T-helper 9 cell (primary cell): ENCODE measurements around the gene PTPRM.

ENCODE experiments used
- DNase-seq: peaks from one replicate; pipeline ENCODE4 v3.0.0-alpha.2; 2020

Gene PTPRM

DNA sequence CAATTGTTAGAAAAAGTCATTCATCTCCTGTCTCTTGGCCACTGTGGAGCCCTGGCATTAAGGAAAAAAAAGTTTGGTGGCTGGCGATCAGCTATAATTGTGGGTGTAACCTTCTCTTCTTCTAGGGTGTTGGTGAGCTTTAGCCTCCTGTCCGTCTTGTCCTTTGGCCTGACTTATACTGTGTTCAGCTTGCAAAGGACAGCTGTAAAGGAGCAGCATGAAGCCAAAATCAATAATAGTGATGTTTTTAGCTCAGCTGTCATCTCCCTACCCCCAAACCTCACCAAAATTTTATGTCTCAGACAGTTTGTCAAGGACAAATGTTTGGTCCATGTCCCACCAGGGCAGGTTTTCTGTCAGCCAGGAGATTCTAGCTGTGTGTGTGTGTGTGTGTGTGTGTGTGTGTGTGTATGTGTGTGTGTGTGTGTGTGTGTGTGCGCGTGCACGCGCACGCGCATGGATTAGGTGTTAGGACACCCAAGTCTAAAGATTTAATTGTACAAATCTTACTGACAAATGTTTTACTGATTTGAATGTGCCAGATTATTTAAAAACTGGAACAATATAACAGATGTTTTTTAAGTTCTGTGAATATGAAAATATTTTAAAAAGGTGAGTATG is 109.2 kb downstream of the PTPRM start:
- no peak for DNase-seq

DNA sequence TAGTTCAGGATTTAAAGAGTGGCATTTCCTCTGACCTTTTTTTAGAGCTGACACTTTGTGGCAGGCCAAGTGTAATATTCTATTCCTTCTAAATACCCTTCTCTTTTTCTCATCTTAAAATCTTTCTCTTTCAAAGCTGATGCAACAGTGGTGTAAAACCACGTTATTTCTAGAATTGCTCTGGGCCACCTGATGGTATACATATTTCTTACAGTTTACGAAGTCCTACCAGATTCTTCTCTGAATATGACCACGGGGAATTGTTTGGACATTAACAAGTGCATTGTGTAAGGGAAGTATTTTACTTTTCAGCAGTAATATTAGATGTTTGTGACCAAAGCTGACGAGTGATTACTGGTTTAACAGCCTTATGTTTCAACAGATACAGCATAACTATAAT is 109.9 kb downstream of the PTPRM start:
- no peak for DNase-seq

DNA sequence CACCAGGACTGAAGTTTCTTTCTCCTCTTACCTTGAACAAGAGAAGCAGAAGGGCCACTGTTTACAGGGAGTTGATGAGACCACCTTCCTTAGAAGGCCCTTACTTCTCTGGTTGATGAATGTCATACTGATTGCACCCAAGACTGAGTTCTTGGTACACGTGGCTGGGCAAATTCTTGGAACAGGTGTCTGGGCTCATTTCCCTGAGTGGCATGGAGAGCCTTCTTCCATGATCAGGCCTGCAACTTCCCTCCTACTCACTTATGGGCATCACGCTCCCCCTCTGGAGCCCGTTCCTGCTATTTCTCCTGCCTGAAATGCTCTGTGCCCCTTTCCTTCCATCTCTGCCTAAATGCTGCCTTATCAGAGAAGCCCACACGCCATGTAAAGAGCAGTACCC is 110.3 kb downstream of the PTPRM start:
- DNase-seq = no peak

DNA sequence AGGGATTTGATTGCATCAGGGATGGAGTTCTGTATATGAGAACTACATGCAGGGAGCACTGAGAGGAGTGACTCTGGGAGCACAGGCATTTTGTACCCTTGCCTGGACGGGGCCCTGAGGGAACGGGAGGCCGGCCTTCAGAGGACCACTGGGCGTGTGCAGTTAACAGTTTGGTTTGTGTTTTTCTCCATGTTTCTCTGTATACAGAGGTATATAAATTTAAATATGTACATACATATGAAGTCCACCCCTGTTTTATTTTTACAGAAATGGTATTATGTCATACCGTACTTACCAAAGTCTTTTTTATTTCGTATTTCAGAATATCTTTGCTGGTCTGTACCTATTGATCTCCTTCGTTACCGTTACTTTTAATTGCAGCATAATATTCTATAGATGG is 111.3 kb downstream of the PTPRM start:
- no peak for DNase-seq

- no peak for DNase-seq
Measured at GRCh38 chr18:7678801-7679200, 111.7 kb downstream of the PTPRM start.

- DNase-seq = no peak
Measured at GRCh38 chr18:7681298-7681697, 114.2 kb downstream of the PTPRM start.

GRCh38 chr18:7682321-7682720 is 115.2 kb downstream of the PTPRM start:
- no peak for DNase-seq

DNA sequence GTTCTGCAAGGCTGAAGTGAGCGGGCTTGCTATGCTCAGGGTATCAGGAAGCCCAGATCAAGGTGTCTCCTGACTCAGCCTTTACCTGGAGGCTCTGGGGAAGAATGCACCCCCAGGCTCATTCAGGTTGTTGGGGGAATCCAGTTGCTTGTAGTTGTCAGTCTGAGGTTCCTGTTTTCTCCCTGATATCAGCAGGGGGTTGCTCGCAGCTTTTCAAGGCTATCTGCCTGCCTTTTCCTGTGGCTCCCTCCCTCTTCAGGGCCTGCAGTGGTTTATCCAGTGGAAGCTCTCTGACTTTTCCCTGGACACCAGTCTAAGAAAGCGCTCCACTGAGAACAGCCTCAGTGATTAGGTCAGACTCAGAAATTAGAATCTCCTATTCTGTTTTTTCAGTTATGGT is 116.6 kb downstream of the PTPRM start:
- no peak for DNase-seq

DNA sequence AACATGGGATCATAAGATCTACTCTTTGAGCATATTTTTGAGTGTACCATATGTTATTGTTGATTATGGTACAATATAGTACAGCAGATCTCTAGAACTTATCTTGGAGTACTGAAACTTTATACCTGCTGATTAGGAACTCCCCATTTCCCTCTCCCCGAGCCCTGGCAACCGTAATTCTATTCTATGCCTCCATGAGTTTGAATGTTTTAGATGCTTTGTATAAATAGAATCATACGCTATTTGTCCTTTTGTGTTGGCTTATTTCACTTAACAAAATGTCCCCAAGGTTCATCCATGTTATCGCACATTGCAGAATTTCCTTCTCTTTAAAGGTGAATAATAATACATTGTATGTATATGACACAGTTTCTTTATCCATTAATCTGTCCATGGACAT is 117.2 kb downstream of the PTPRM start:
- DNase-seq = no peak

DNA sequence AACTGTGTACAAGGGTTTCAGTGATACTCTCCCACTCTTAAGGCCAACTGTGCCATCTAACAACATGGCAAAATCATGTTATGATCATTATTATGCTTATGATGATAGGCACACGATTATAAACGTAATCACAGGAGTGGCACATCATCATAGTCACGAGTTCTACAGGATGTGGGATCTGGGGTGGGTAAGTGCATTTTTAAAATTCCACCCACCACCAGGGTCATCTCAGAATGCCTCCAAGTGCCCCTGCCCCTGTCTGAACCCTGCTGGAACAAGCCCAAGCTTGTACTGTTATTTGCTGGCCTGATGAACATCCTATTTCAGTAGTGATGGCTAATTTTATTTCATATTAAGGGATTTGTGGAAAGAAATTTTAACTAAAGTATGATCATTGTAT is 117.8 kb downstream of the PTPRM start:
- no peak for DNase-seq

DNA sequence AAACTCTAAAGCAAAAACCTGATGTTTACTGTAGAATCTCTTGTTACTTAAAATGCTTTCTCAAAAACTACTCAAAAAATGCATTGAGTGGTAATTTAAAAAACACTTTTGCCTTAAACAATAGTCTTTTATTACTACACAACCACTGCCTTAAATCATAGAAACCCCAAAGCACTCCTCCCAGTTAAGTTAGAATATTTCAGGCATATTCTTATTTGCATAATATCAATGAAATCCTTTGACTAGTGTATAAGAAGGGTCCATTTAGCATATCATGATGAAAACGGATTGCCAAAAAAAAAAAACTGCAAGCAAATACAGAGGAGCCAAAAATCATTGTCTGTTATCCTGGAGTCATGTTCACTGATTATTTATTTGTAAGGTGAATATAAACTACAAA is 119.2 kb downstream of the PTPRM start:
- no peak for DNase-seq

DNA sequence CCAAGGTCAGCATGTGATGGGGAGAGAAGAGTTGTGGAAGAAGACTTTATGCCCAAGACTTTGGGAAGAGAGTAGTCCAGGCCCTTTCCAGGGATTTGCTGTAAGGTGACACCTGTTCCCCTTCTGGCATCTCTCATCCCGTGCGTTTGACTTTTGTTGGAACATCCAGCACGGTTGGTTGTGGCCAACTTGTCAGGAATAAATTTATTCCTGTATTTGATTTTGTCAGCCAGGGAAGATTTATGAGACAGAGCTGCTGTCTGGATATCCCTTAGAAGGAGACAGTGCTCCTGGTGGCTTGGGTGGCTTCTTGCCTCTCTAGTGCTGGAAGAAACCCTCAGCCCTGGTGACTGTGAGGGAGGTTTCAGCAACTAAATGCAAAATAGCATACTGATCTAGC is 121.5 kb downstream of the PTPRM start:
- DNase-seq = no peak

GRCh38 chr18:7691206-7691605 is 124.1 kb downstream of the PTPRM start:
- no peak for DNase-seq

GRCh38 chr18:7696780-7697179 is 129.7 kb downstream of the PTPRM start:
- DNase-seq = no peak

- DNase-seq = no peak
Measured at GRCh38 chr18:7697306-7697705, 130.2 kb downstream of the PTPRM start.

GRCh38 chr18:7711495-7711894 is 144.4 kb downstream of the PTPRM start:
- DNase-seq = no peak

DNA sequence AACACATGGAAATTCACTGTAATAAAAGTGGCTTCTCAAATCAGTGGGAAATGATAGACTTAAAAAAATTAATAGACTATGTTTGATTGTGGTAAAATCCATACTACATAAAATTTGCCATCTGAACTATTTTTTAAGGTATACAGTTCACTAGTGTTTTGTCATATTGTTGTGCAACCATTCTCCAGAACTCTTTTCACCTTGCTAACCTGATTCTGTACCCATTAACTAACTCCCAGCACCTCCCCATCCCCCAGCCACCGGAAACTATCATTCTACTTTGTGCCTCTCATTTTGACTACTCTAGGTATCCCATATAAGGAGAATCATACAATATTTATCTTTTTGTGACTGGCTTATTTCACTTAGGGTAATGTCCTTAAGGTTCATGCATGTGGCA is 153.3 kb downstream of the PTPRM start:
- no peak for DNase-seq

- DNase-seq = no peak
Measured at GRCh38 chr18:7721532-7721931, 154.4 kb downstream of the PTPRM start.

DNA sequence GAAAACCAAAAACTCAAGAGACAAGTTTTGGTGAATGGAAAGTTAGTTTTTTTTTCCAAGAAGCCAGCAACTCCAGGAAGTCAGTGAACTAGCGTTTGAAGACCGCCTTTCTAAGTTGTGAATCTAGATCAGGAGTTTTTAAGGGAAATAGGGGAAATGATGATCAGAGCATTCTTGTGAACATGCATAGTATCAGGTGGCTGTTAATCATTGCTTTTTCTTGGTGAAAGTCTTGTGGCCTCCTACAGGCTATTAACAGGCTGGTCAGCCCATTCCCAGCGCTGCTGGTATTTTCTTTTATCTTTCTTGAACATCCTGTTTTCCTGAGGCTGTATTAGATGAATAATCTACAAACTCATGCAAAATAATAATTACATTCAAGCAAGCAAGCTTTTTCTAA is 155.8 kb downstream of the PTPRM start:
- no peak for DNase-seq

DNA sequence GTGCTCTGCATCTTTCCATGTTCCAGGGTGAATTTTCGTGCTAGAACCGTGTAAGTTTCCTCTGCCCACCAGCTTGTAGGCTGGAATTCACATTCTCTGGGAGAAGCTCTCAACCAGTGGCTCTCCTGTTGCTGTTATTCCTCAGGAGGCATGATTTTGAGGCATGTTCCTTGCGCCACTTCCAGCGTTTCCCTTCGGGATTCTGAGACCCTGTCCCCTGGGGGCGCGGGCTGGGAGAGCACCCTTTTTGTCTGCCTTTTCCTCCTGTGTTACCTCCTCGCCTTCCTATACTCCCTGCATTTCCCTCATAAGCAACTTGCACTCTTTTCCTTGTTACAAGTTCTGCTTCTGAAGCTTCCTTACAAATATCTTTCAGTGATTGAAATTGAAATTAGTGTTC is 156.4 kb downstream of the PTPRM start:
- no peak for DNase-seq

DNA sequence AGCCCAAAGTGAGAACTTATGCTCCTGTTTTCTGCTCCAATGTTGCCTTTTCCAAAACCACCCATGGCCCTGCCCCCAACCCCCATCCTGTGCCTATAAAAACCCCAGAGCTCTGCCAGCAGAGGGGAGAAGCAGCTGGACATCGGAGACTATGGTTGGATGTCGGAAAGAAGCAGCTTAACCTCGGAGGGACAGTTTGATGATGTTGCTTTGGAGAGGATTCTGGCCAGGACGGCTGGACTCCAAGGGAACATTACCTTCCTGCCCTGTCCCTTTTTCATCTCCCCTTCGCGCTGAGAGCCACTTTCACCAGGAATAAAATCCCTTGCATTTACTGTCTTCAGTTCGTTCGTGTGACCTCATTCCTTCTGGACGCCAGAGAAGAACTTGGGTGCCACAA is 158.4 kb downstream of the PTPRM start:
- DNase-seq = no peak

DNA sequence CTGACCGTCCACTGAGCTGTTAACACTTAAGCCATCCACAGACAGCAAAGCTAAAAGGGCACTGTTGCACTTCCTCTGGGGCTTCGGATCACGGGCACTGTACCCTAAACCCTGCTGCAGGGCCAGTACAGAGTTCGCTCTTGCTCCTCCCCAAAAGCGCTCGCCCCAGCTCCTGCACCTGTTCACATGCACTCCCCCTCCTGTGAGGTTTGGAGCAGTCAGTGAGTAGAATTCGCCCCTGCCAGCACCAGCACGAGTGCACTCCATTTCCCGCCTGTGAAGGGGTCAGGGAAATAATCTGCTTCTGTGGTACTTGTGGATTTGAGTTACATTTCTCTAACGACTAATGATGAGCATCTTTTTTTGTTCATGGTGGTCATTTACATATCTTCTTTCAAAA is 158.8 kb downstream of the PTPRM start:
- DNase-seq = no peak

DNA sequence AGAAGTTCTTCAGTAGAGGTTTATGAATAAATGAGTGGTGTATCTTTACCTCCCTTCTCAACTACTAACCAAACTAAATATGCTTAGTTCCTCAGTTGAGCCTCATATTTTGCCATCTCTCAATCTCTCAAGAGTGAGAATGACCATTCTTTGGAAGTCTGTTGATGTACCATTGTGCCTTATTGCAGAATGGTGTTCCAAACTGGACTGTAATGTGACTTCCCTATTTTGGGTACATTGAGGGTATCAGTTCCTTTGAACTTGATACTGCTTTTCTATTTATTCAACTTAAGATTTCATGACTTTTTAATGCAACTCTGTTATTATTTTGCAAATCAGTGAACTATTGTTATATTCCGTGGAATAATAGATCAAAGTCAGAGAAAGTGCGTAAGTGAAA is 159.4 kb downstream of the PTPRM start:
- no peak for DNase-seq

DNA sequence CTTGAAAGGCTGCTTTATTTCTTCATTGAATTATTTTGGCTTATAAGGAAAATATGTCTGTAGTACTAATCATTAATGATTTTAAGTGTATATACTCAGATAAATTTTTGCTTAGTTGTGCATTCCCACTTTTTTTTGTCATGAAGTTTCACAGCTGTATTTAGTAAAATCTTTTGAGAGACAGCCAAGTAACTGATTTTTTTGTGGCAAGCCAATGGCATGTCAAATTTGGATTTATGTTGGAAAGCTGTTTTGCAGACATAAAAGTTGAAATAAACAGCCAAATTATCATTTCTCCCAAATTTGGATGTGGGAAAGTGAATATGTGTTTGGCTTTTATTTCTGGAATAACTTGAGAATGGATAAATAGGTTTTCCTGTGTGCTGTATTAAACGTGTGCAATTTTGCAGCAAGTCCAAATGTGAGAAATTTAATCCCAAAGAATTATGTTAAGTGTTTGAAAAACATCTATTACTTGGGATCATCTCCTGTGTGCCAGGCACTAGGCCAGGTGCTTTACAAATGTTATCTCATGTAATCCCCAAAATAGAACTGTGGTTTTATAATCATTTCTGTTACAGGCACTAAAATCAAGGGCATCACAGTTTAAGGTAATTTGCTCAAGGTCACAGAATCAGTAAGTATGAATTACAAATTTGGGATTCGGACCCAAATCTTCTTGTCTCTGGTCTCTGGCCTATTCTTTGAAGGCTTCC is 160.4 kb downstream of the PTPRM start:
- no peak for DNase-seq

GRCh38 chr18:7728297-7728696 is 161.2 kb downstream of the PTPRM start:
- no peak for DNase-seq
